ENCODE results near the gene ATP6V1B1. TPM values are rescaled to one million over a fixed set of nuclear protein-coding genes. Genes with fewer than 3 reads are reported as not detected.

Gene ATP6V1B1
- total RNA-seq: not detected

- no peak for DNase-seq
These were observed at the start of gene ATP6V1B1 for GRCh38 chr2:70935468-70936164. ATP6V1B1 (plus strand) TSS chr2:70935900; CDS start chr2:70935955, 55 bp downstream.

DNA sequence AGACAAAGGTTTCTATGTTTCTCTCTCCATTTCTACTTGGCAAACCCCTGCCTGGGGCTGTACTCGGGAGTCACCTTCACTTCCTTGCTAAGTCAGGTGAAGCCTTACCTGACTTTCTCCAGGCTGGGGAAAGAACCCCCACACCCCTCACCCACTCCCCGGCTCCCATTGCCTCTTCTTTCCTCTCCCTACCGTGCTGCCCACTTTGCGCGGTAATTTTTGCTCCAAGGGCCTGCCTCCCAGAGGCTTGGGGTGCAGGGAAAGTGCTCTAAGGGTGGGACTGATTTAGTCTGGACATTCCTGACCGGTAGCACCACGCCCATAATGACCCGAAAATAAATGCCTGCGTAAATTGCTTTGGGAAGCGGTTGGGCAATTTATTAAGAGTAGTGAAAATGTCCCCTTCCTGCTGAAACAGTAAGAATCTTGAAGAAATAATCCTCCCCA is 49.1 kb upstream of the ATP6V1B1 start:
- DNase-seq: no peak

- no peak for DNase-seq
These were observed 48.5 kb upstream of the ATP6V1B1 start for GRCh38 chr2:70887208-70887549.

DNA sequence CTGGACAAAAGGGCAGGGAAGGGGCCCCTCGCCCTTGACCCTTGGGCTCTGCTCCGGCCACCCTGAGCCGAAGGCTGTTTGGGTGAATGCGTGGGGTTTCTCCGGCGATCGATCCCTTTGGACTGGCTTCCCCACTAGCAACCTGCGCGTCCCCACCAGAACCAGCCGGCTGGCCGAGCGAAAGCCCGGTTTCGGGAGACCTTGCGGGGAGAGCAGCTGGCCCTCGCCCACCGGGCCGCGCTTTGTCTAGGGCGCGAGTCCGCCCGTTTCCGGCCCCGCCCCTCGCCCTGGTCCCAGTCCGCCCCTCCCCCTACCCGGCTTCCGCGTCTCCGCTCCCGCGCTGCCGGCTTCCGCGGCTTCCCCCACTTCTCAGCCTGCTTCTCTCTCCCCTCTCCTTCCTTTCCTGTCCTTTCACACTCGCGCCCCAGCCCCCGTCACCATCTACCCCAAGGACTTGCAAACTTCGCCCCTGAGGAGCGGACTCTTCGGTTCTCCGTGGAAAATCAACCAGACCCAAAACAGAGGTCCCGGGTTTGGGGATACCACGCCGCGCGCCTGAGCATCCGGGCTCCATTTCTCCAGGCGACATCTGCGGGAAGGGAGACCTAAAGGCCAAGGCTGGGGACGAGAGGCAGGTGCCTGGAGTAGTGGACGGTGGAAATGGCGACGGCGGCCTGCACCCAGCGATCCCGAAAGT is 48.0 kb upstream of the ATP6V1B1 start:
- no peak for DNase-seq

- DNase-seq: no peak
These were observed 47.3 kb upstream of the ATP6V1B1 start for GRCh38 chr2:70888366-70888922.

- no peak for DNase-seq
These were observed 46.6 kb upstream of the ATP6V1B1 start for GRCh38 chr2:70888923-70889715.

GRCh38 chr2:70889716-70890037 is 46.0 kb upstream of the ATP6V1B1 start:
- DNase-seq: no peak

DNA sequence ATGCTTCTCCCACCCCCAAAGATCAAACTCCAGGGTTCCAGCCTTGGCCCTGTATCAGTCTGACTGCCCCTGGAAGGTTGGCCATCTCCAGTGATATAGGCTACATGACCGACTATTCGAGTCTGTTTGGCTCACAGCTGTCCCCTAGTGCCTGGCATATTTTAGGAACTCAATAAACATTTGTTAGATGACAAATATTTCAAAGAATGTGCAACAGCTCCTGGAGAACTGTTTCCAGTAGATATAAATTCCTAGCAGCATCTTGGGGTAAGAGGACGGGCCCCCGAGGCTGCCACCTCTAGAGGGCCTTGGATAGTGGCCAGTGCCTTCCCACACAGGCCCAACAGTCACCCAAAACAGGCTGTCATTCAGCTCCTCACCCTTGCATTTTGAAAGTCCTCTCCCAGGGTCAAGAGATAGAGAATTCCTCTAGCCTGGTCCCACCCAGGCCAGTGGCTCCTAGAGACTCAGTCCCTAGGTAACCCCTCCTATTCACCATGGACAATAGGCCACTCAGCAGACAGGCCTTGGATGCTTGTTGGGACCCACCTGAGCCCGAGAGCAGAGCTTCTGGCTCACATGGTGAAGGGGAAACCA is 45.1 kb upstream of the ATP6V1B1 start:
- no peak for DNase-seq

DNA sequence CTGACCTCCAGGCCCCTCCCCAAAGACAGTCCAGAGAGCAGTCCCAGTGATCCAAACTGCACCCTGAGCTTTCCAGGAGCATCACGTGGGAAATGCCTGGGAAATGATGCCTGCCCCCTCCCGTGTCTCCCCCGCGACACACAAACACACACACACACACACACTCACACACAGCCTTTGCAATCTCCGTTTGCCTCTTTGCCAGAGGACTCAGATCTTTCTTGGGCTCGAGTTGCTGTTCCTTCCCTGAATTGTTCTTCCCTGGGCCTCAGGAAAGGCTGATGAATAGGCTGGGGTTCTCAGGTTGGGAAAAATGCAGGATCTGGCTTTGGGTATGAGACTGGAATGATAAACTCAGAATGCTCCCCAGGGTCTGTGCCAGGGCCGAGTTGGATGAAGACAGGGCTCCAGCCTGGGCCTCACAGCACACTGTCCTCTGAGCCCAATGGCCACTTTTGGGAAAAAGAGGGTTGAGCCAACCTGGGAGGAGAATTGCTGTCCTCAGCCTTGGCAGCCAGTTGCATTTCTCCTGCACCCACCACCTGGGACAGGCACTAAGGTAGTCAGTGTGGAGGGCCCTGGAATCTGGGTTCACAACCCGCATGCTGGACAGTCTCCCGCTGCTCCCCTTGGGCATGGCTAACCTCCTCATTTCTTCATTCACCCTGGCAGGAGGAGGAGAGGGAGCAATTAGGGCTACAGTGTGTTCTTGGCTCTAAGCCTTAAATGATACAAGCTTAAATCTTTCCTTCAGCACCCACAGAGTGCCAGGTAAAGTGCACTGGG is 43.9 kb upstream of the ATP6V1B1 start:
- DNase-seq: no peak

DNA sequence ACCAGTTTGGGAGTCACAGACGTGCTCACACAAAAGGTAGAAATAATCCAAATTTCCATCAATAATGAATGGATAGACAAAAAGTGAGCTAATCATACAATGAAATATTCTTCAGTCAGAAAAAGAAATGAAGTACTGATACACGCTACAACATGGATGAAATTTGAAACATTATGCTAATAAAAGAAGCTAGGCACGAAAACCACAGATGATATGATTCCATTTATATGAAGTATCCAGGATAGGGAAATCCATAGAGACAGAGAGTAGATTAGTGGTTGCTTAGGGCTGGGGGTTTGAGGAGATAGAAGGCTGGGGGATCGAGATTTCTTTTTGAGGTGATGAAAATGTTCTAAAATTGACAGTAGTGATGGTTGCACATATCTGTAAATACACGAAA is 43.0 kb upstream of the ATP6V1B1 start:
- DNase-seq: no peak

DNA sequence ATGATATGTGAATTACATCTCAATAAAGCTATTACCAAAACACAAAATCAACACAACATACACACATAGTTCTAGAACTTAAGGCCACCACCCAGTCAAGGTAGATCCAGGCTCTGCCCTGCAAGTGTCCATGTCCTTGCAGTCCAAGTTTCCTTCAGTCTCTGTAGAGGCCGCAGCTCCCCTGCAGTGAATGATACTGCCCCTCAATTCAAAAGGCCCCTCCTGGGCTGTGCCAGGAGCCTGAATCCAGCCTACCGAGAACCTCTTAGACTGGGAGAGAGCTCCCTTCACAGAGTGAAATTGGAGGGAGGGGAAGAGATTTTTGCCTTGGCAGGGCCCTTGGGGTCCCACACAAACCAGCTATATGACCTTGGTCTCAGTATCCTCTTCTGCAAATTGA is 42.5 kb upstream of the ATP6V1B1 start:
- DNase-seq: no peak

DNA sequence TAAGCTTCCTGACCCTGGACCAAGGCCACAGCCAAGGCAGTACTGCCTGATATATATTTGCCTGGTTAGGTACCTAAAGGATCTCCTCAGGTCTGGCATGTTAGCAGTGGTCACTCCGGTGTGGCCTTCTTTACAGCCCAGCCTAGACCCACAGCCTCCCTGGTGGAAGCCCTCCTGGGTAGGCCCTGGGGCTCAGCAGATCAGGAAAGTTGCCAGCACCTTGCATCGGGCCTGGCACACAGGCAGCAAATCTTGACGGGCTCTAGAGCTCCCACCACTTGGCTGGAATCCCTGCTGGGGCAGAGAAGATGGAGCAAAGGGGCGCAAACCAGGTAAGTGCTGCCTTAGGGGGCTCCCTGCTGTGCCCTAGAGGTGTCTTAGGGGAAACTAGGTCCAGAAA is 40.9 kb upstream of the ATP6V1B1 start:
- DNase-seq: no peak

GRCh38 chr2:70895249-70895648 is 40.5 kb upstream of the ATP6V1B1 start:
- no peak for DNase-seq

DNA sequence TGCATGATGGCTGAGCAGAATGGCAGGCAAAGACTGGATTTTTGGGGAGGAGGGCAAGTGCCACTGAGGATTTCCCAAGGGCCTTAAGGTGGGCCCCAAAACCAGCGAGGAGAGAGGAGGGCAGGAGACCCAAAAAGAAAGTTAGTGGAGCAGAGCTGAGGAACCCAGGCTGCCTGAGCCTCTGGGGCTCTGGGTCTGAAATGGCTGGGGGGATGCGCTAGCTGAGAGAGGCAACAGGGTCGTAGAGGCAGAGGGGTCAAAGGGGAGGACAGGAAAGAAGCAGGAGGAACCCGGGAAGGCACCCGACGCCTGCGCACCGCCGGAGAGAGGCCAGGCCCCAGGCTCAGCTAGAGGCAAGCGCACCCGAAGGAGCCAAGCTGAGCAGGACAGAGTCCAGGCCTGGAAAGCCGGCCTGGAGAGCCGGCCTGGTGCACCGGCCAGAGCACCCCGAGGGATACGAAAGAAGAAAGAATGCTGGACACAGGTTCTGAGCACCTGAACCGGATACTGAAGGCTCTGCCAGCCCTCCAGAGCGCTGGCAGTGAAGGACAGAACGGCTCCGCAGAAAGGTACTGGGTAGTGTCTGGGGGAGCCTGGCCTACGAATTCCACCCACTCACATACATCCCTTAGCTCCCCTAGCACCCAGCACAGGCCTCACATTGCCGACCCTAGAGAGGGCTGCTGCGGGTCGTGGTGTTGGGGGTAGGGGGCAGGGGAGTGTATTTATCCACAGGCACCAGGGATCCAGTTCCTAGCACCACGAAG is 39.5 kb upstream of the ATP6V1B1 start:
- no peak for DNase-seq

DNA sequence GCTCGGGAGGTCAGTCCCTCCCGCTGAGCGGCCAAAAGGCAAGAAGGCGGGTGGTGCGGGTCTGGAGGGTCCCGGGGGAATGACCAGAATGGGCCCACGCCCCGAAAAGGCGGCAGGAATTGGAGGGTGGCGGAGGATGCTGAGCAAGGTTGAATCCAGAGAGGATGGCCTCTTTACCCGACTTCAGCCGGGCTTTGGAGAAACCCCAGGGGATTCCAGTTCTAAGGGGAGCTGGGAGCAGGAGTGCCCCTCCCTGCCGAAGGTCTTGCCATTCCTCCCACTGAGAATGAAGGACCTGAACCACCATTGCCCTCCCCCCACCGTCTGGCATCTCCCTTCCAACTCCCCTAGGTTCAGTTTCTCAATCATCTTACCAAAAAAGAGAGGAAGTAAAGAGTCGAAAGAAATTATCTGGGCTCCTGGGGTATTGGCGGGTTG is 38.9 kb upstream of the ATP6V1B1 start:
- DNase-seq: no peak

- no peak for DNase-seq
These were observed 38.3 kb upstream of the ATP6V1B1 start for GRCh38 chr2:70897203-70897976.

DNA sequence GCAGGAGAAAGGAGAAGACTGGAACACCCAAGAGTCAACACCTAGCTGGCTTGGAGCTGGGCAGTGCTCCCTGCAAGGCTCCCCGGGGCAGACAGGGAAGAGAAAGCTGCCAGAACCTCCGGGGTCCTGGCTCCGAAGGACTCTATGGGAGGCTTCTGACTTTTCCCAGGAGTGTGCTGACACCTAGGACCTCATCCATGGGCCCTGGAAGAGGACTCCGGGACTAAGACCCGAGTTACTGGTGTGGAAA is 37.8 kb upstream of the ATP6V1B1 start:
- no peak for DNase-seq

GRCh38 chr2:70898363-70899240 is 37.1 kb upstream of the ATP6V1B1 start:
- DNase-seq: no peak

DNA sequence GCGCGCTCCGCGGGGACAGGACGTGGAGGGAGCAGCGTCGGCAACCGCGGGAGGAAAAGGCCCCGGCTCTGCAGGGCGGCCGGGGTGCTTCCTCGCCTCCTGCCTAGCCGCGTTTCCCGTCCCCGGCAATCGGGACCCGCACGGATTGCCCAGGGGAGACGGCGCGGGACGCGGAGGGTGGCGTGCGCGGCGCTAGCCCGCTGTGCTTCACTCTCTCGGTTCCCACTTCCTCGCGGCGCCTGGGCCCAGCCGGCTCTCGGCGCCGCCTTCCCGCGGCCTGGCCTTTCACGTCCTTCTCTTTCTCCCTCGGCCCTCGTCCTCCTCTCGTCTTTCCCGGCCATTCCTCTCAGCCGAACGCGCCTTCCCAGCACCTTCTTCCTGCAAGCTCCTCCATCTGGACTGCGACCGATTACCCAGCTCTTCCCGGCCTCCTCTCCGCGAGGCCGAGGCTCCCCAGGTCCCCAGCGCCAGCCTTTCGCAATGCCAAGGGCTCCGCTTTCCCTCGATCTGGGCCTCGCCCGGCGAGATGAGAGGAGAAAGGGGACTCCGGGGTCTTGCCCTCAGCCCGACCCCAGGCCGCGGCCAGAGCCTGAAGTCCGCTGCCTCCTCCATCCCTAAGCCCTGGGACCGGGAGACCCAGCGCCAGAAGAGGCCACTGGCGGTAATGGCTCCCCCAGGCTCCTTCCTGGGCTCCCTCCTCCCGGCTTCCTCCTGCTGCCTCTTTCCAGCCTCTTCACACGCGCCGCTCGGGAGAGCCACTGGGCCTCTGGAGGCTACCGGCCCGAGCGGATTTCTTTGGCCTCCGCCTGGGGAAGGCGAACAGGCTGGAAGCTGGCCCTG is 34.3 kb upstream of the ATP6V1B1 start:
- no peak for DNase-seq
